ENCODE measurements around the gene KRTAP4-1.
"Not testable (repeated sequence)": the region's sequence is repeated elsewhere in the genome, so short reads cannot be mapped to it uniquely, and the experiment has no call there.

The KRTAP4-1 gene

GRCh38 chr17:41171886-41172285, 12.8 kb downstream of the KRTAP4-1 start:
- no peak for DNase-seq (ENCODE audit: low spot score)

GRCh38 chr17:41168121-41168520, 16.6 kb downstream of the KRTAP4-1 start, which contains the start of gene KRTAP4-3:
KRTAP4-3 (minus strand) TSS chr17:41168221; CDS start chr17:41168172, 49 bp downstream.
- DNase-seq (ENCODE audit: low spot score), result no peak

GRCh38 chr17:41167561-41167960, 17.1 kb downstream of the KRTAP4-1 start:
- DNase-seq (ENCODE audit: low spot score), result no peak

- DNase-seq (ENCODE audit: low spot score), result no peak
Observed at GRCh38 chr17:41163828-41164227, 20.9 kb downstream of the KRTAP4-1 start.

GRCh38 chr17:41160648-41161047, 24.1 kb downstream of the KRTAP4-1 start, which contains the start of gene KRTAP4-4:
KRTAP4-4 (minus strand) TSS chr17:41160748; CDS start chr17:41160691, 57 bp downstream.
- no peak for DNase-seq (ENCODE audit: low spot score)

- DNase-seq (ENCODE audit: low spot score), result not testable (repeated sequence)
Observed at GRCh38 chr17:41160190-41160589, 24.5 kb downstream of the KRTAP4-1 start.

- no peak for DNase-seq (ENCODE audit: low spot score)
Observed at GRCh38 chr17:41153856-41154255, 30.9 kb downstream of the KRTAP4-1 start.

GRCh38 chr17:41151525-41151924, 33.2 kb downstream of the KRTAP4-1 start:
- no peak for DNase-seq (ENCODE audit: low spot score)

GRCh38 chr17:41150026-41150425, 34.7 kb downstream of the KRTAP4-1 start:
- no peak for DNase-seq (ENCODE audit: low spot score)

- no peak for DNase-seq (ENCODE audit: low spot score)
Observed at GRCh38 chr17:41149652-41149985, 35.1 kb downstream of the KRTAP4-1 start, which contains the start of gene KRTAP4-5. KRTAP4-5 (minus strand) TSS chr17:41149825; CDS start chr17:41149767, 58 bp downstream.

GRCh38 chr17:41148971-41149651, 35.6 kb downstream of the KRTAP4-1 start:
- DNase-seq (ENCODE audit: low spot score), result not testable (repeated sequence)

- no peak for DNase-seq (ENCODE audit: low spot score)
Observed at GRCh38 chr17:41147531-41148204, 37.0 kb downstream of the KRTAP4-1 start.

- DNase-seq (ENCODE audit: low spot score), result no peak
Observed at GRCh38 chr17:41145261-41145660, 39.5 kb downstream of the KRTAP4-1 start.

- DNase-seq (ENCODE audit: low spot score), result no peak
Observed at GRCh38 chr17:41144846-41145245, 39.9 kb downstream of the KRTAP4-1 start.

GRCh38 chr17:41141361-41141760, 43.4 kb downstream of the KRTAP4-1 start:
- DNase-seq (ENCODE audit: low spot score), result no peak

GRCh38 chr17:41140360-41141131, 44.2 kb downstream of the KRTAP4-1 start, which contains the start of gene KRTAP4-6:
KRTAP4-6 (minus strand) TSS chr17:41140544; CDS start chr17:41140487, 57 bp downstream.
- DNase-seq (ENCODE audit: low spot score), result no peak

- not testable (repeated sequence) for DNase-seq (ENCODE audit: low spot score)
Observed at GRCh38 chr17:41139865-41140264, 44.8 kb downstream of the KRTAP4-1 start.

Data from hematopoietic multipotent progenitor cell treated with erythropoietin and hydrocortisone succinate and interleukin-3 and kit ligand, for 17 days (in vitro differentiated cells).